ENCODE results near the gene ELANE.

DNA sequence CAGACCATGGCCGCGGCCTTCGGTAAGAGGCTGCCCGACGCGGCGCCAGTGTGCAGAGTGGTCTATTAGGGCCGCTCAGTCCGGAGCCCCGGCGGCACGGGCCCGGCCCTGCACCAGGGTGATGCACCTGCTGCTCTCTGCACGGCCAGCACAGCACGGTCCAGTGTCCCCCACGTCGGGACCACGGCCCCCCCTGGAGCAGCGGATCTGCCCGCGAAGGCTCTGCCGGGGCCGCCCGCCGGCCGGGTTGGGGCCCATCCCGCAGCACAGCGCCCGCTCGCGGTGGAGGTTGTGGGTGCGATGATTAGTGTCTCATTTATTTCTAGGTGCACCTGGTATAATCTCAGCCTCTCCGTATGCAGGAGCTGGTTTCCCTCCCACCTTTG lies 46.9 kb upstream of the ELANE start:
- TF ChIP-seq, protein P1, sequence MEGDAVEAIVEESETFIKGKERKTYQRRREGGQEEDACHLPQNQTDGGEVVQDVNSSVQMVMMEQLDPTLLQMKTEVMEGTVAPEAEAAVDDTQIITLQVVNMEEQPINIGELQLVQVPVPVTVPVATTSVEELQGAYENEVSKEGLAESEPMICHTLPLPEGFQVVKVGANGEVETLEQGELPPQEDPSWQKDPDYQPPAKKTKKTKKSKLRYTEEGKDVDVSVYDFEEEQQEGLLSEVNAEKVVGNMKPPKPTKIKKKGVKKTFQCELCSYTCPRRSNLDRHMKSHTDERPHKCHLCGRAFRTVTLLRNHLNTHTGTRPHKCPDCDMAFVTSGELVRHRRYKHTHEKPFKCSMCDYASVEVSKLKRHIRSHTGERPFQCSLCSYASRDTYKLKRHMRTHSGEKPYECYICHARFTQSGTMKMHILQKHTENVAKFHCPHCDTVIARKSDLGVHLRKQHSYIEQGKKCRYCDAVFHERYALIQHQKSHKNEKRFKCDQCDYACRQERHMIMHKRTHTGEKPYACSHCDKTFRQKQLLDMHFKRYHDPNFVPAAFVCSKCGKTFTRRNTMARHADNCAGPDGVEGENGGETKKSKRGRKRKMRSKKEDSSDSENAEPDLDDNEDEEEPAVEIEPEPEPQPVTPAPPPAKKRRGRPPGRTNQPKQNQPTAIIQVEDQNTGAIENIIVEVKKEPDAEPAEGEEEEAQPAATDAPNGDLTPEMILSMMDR (IDR thresholded peaks at IDR 0.05; ENCODE audit: low read length): no peak
- TF ChIP-seq EZH2 (IDR thresholded peaks at IDR 0.05; ENCODE audit: borderline replicate concordance, low read length): no peak
